ENCODE data around the gene CRYBG3. TPM values are rescaled to one million over a fixed set of nuclear protein-coding genes. Genes with fewer than 3 reads are reported as not detected.

CRYBG3 gene
- total RNA-seq, 4 donors from 2014 or later = 27.9 to 35.4 (median 31.9) TPM

- DNase-seq (ENCODE audit: low spot score in 2 of 2) = no peak
- intact Hi-C loops (cut with DNase I; ENCODE audit: low total_unique reads) = no loop called here
- WGBS, 2 donors = 82 to 89% methylated on average over 4 of the region's 4 CpGs
- H3K4me3 ChIP-seq (ENCODE audit: low read depth, poor library complexity, severe bottlenecking) = no peak overlapping the region
- no peak for TF ChIP-seq POLR2A (IDR thresholded peaks at IDR 0.05)
- TF ChIP-seq CTCF (IDR thresholded peaks at IDR 0.05) = no peak
These were observed 107.2 kb downstream of the CRYBG3 start for GRCh38 chr3:97928986-97929385.

DNA sequence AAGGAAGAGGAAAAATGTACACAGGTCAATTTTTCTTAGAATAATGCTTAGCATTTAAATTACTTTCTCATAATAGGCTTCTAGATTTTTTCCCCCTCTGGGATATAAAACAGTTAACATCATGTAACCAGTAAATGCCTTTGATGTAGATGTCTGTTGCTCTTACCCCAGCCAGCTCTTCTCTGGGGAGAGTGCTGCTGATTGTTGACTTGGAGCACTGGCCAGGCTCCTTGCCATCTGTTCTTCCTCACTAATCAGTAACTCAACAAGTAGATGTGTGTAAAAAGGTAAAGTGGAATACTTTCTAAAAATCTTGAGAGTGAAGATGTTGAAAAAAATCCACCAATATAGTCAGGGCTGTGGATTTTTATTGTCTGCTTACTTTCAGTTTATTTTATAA, 108.2 kb downstream of the CRYBG3 start:
- TF ChIP-seq POLR2A (IDR thresholded peaks at IDR 0.05) (no peak), CTCF (IDR thresholded peaks at IDR 0.05) (no peak)
- DNase-seq (ENCODE audit: low spot score in 2 of 2) = no peak
- intact Hi-C loops (cut with DNase I; ENCODE audit: low total_unique reads) = no loop called here
- H3K4me3 ChIP-seq (ENCODE audit: low read depth, poor library complexity, severe bottlenecking) = no peak overlapping the region

- no peak overlapping the region for H3K4me3 ChIP-seq (ENCODE audit: low read depth, poor library complexity, severe bottlenecking)
- WGBS, 2 donors = 49 to 73% methylated on average over 2 of the region's 2 CpGs
- no peak for DNase-seq (ENCODE audit: low spot score in 2 of 2)
- intact Hi-C loops (cut with DNase I; ENCODE audit: low total_unique reads) = no loop called here
- TF ChIP-seq CTCF (IDR thresholded peaks at IDR 0.05) (no peak), POLR2A (IDR thresholded peaks at IDR 0.05) (no peak)
These were observed 109.4 kb downstream of the CRYBG3 start for GRCh38 chr3:97931218-97931617.

GRCh38 chr3:97932387-97932801, 110.6 kb downstream of the CRYBG3 start:
- no peak overlapping the region for H3K4me3 ChIP-seq (ENCODE audit: low read depth, poor library complexity, severe bottlenecking)
- TF ChIP-seq CTCF (IDR thresholded peaks at IDR 0.05) = no peak
- no peak for TF ChIP-seq POLR2A (IDR thresholded peaks at IDR 0.05)
- intact Hi-C loops (cut with DNase I; ENCODE audit: low total_unique reads) = no loop called here
- 60 to 65% methylated on average over 4 of the region's 4 CpGs for WGBS, 2 donors
- DNase-seq (ENCODE audit: low spot score in 2 of 2) = no peak

GRCh38 chr3:97934980-97935695, 113.3 kb downstream of the CRYBG3 start:
- 98 to 100% methylated on average over 3 of the region's 3 CpGs for WGBS, 2 donors
- DNase-seq (ENCODE audit: low spot score in 2 of 2) = no peak
- TF ChIP-seq CTCF (IDR thresholded peaks at IDR 0.05) (no peak), POLR2A (IDR thresholded peaks at IDR 0.05) (no peak)
- intact Hi-C loops (cut with DNase I; ENCODE audit: low total_unique reads) = no loop called here
- no peak overlapping the region for H3K4me3 ChIP-seq (ENCODE audit: low read depth, poor library complexity, severe bottlenecking)

GRCh38 chr3:97935842-97936241, 114.0 kb downstream of the CRYBG3 start:
- WGBS, 2 donors = 90 to 95% methylated on average over 1 of the region's 1 CpG
- TF ChIP-seq POLR2A (IDR thresholded peaks at IDR 0.05) (no peak), CTCF (IDR thresholded peaks at IDR 0.05) (no peak)
- no peak overlapping the region for H3K4me3 ChIP-seq (ENCODE audit: low read depth, poor library complexity, severe bottlenecking)
- intact Hi-C loops (cut with DNase I; ENCODE audit: low total_unique reads) = no loop called here
- DNase-seq (ENCODE audit: low spot score in 2 of 2) = no peak
